ENCODE data around the gene RPTN. TPM values are rescaled to one million over a fixed set of nuclear protein-coding genes. Genes with fewer than 3 reads are reported as not detected.

Gene RPTN
- total RNA-seq, 1 donor from 2014 or later = 0.09 TPM

DNA sequence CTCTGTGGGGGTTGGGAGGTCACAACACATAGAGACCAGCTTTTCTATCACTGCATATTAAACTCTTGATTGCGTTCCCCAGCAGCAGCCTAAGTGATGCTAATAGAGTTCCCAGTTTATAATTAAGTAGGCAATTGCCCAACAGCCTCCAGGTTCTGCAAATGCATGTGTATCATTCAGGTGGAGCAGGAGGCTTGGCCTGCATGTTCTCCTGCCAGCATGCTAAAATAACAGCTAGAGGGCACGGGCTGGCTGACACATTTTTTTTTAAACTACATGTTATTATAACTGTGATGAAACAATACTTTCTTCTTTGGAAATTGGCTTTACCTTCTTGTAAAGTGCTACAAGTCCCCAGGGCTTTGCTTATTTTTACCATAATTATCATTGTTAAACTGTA is 54.2 kb downstream of the RPTN start:
- H3K79me2 ChIP-seq (ENCODE audit: insufficient read depth, low read length) = no peaks in the 10 kb centered on the region
- Mint-ChIP-seq H3K9me3 (ENCODE audit: unreplicated experiment) (peaks cover 14% of the 10 kb centered on the region), H3K4me1 (ENCODE audit: low read depth, unreplicated experiment) (peaks cover 4% of the 10 kb centered on the region), H3K27ac (ENCODE audit: unreplicated experiment) (no peak overlapping the region), H3K36me3 (ENCODE audit: low read depth, unreplicated experiment) (no peaks in the 10 kb centered on the region), H3K27me3 (ENCODE audit: low read depth, unreplicated experiment) (peaks cover 59% of the 10 kb centered on the region), H3K4me3 (ENCODE audit: unreplicated experiment) (no peak overlapping the region)
- TF ChIP-seq, protein P1, sequence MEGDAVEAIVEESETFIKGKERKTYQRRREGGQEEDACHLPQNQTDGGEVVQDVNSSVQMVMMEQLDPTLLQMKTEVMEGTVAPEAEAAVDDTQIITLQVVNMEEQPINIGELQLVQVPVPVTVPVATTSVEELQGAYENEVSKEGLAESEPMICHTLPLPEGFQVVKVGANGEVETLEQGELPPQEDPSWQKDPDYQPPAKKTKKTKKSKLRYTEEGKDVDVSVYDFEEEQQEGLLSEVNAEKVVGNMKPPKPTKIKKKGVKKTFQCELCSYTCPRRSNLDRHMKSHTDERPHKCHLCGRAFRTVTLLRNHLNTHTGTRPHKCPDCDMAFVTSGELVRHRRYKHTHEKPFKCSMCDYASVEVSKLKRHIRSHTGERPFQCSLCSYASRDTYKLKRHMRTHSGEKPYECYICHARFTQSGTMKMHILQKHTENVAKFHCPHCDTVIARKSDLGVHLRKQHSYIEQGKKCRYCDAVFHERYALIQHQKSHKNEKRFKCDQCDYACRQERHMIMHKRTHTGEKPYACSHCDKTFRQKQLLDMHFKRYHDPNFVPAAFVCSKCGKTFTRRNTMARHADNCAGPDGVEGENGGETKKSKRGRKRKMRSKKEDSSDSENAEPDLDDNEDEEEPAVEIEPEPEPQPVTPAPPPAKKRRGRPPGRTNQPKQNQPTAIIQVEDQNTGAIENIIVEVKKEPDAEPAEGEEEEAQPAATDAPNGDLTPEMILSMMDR (IDR thresholded peaks at IDR 0.05; ENCODE audit: insufficient read depth, low read depth, low read length) = no peak
- TF ChIP-seq EZH2 (IDR thresholded peaks at IDR 0.05; ENCODE audit: insufficient read depth, low read length) = no peak
- no peak overlapping the region for H2AFZ ChIP-seq (ENCODE audit: low read depth, low read length)
- FAIRE-seq = no peak
- H3K9me3 ChIP-seq (ENCODE audit: insufficient read depth, low read depth, low read length) = peaks cover 13% of the 10 kb centered on the region
- peaks cover 54% of the 10 kb centered on the region for H3K27me3 ChIP-seq (ENCODE audit: insufficient read depth, low read length)
- no peak overlapping the region for H3K4me3 ChIP-seq (ENCODE audit: insufficient read depth, low read depth, low read length)
- H3K4me1 ChIP-seq (ENCODE audit: insufficient read depth, low read length) = peaks cover under 1% of the 10 kb centered on the region
- no peaks in the 10 kb centered on the region for H3K36me3 ChIP-seq (ENCODE audit: insufficient read depth, low read length)
- H4K20me1 ChIP-seq (ENCODE audit: insufficient read depth, low read length) = no peaks in the 10 kb centered on the region
- no peak for DNase-seq (ENCODE audit: low read depth)
- no peak overlapping the region for H3K27ac ChIP-seq (ENCODE audit: low read depth, low read length)
- no peak overlapping the region for H3K9ac ChIP-seq (ENCODE audit: low read length)
- H3K4me2 ChIP-seq (ENCODE audit: low read length) = no peak overlapping the region

Other genes starting within 250 kb of the RPTN start
- gene THEM4, start 249.7 kb downstream of the RPTN start, total RNA-seq = 15.7 and 17.5 TPM in 2 replicates
- gene S100A10, start 165.4 kb downstream of the RPTN start, total RNA-seq = 1,137 and 1,257 TPM in 2 replicates
- 1,415 and 1,482 TPM in 2 replicates for gene S100A11, start 122.2 kb downstream of the RPTN start, total RNA-seq
- gene TCHHL1, start 70.2 kb downstream of the RPTN start, total RNA-seq = not detected in 2 replicates
- gene TCHH, start 43.8 kb downstream of the RPTN start, total RNA-seq = 0.70 and 0.86 TPM in 2 replicates
- not detected in 2 replicates for gene HRNR, start 65.0 kb upstream of the RPTN start, total RNA-seq
- gene FLG, start 166.0 kb upstream of the RPTN start, total RNA-seq = 2.8 and 4.4 TPM in 2 replicates
- not detected in 2 replicates for gene FLG2, start 200.8 kb upstream of the RPTN start, total RNA-seq